ENCODE measurements around the gene MSANTD3.
"Not testable (repeated sequence)": the region's sequence is repeated elsewhere in the genome, so short reads cannot be mapped to it uniquely, and the experiment has no call there.

The MSANTD3 gene

GRCh38 chr9:100432736-100433135 is 5.8 kb downstream of the MSANTD3 start:
- H3K27me3 ChIP-seq (ENCODE audit: control insufficient read depth, insufficient read depth, low read length), result no peaks in the 10 kb centered on the region
- H3K4me1 ChIP-seq (ENCODE audit: control insufficient read depth, insufficient read depth, low read length), result peaks cover 11% of the 10 kb centered on the region
- no peak overlapping the region for H3K4me3 ChIP-seq (ENCODE audit: low read length)
- no peak overlapping the region for H3K9ac ChIP-seq (ENCODE audit: low read length)
- no peak overlapping the region for H3K27ac ChIP-seq (ENCODE audit: low read depth, low read length)
- no peaks in the 10 kb centered on the region for H3K36me3 ChIP-seq (ENCODE audit: control insufficient read depth, insufficient read depth, low read length)

- H3K4me3 ChIP-seq (ENCODE audit: low read length), result no peak overlapping the region
- H3K27ac ChIP-seq (ENCODE audit: low read depth, low read length), result no peak overlapping the region
- H3K27me3 ChIP-seq (ENCODE audit: control insufficient read depth, insufficient read depth, low read length), result no peaks in the 10 kb centered on the region
- H3K36me3 ChIP-seq (ENCODE audit: control insufficient read depth, insufficient read depth, low read length), result no peaks in the 10 kb centered on the region
- H3K4me1 ChIP-seq (ENCODE audit: control insufficient read depth, insufficient read depth, low read length), result no peaks in the 10 kb centered on the region
- H3K9ac ChIP-seq (ENCODE audit: low read length), result no peak overlapping the region
Observed at GRCh38 chr9:100436571-100436970, 9.6 kb downstream of the MSANTD3 start.

GRCh38 chr9:100437860-100438805 is 11.2 kb downstream of the MSANTD3 start:
- Histone ChIP-seq H3K9ac (ENCODE audit: low read length) (no peak overlapping the region), H3K27ac (ENCODE audit: low read depth, low read length) (no peak overlapping the region), H3K27me3 (ENCODE audit: control insufficient read depth, insufficient read depth, low read length) (no peaks in the 10 kb centered on the region), H3K36me3 (ENCODE audit: control insufficient read depth, insufficient read depth, low read length) (no peaks in the 10 kb centered on the region), H3K4me3 (ENCODE audit: low read length) (no peak overlapping the region), H3K4me1 (ENCODE audit: control insufficient read depth, insufficient read depth, low read length) (no peaks in the 10 kb centered on the region)

GRCh38 chr9:100440071-100440470 is 13.1 kb downstream of the MSANTD3 start:
- H3K36me3 ChIP-seq (ENCODE audit: control insufficient read depth, insufficient read depth, low read length), result no peaks in the 10 kb centered on the region
- no peaks in the 10 kb centered on the region for H3K27me3 ChIP-seq (ENCODE audit: control insufficient read depth, insufficient read depth, low read length)
- no peak overlapping the region for H3K27ac ChIP-seq (ENCODE audit: low read depth, low read length)
- no peaks in the 10 kb centered on the region for H3K4me1 ChIP-seq (ENCODE audit: control insufficient read depth, insufficient read depth, low read length)
- no peak overlapping the region for H3K9ac ChIP-seq (ENCODE audit: low read length)
- H3K4me3 ChIP-seq (ENCODE audit: low read length), result no peak overlapping the region

GRCh38 chr9:100440487-100440886 is 13.5 kb downstream of the MSANTD3 start:
- H3K9ac ChIP-seq (ENCODE audit: low read length); H3K4me1 ChIP-seq (ENCODE audit: control insufficient read depth, insufficient read depth, low read length); H3K4me3 ChIP-seq (ENCODE audit: low read length); H3K27me3 ChIP-seq (ENCODE audit: control insufficient read depth, insufficient read depth, low read length); H3K27ac ChIP-seq (ENCODE audit: low read depth, low read length); H3K36me3 ChIP-seq (ENCODE audit: control insufficient read depth, insufficient read depth, low read length): not testable (repeated sequence)

- Histone ChIP-seq H3K27ac (ENCODE audit: low read depth, low read length) (no peak overlapping the region), H3K4me1 (ENCODE audit: control insufficient read depth, insufficient read depth, low read length) (no peaks in the 10 kb centered on the region), H3K27me3 (ENCODE audit: control insufficient read depth, insufficient read depth, low read length) (no peaks in the 10 kb centered on the region), H3K4me3 (ENCODE audit: low read length) (no peak overlapping the region), H3K36me3 (ENCODE audit: control insufficient read depth, insufficient read depth, low read length) (no peaks in the 10 kb centered on the region), H3K9ac (ENCODE audit: low read length) (no peak overlapping the region)
Observed at GRCh38 chr9:100441911-100442361, 15.0 kb downstream of the MSANTD3 start.

- H3K27ac ChIP-seq (ENCODE audit: low read depth, low read length), result no peak overlapping the region
- no peaks in the 10 kb centered on the region for H3K27me3 ChIP-seq (ENCODE audit: control insufficient read depth, insufficient read depth, low read length)
- H3K9ac ChIP-seq (ENCODE audit: low read length), result no peak overlapping the region
- H3K4me3 ChIP-seq (ENCODE audit: low read length), result no peak overlapping the region
- no peaks in the 10 kb centered on the region for H3K36me3 ChIP-seq (ENCODE audit: control insufficient read depth, insufficient read depth, low read length)
- no peaks in the 10 kb centered on the region for H3K4me1 ChIP-seq (ENCODE audit: control insufficient read depth, insufficient read depth, low read length)
Observed at GRCh38 chr9:100443781-100444768, 17.1 kb downstream of the MSANTD3 start.

GRCh38 chr9:100445161-100445902 is 18.4 kb downstream of the MSANTD3 start:
- H3K9ac ChIP-seq (ENCODE audit: low read length), result no peak overlapping the region

GRCh38 chr9:100445903-100446549 is 19.1 kb downstream of the MSANTD3 start:
- H3K4me1 ChIP-seq (ENCODE audit: control insufficient read depth, insufficient read depth, low read length), result no peaks in the 10 kb centered on the region
- no peak overlapping the region for H3K9ac ChIP-seq (ENCODE audit: low read length)
- H3K36me3 ChIP-seq (ENCODE audit: control insufficient read depth, insufficient read depth, low read length), result no peaks in the 10 kb centered on the region
- no peak overlapping the region for H3K27ac ChIP-seq (ENCODE audit: low read depth, low read length)
- H3K4me3 ChIP-seq (ENCODE audit: low read length), result no peak overlapping the region
- H3K27me3 ChIP-seq (ENCODE audit: control insufficient read depth, insufficient read depth, low read length), result no peaks in the 10 kb centered on the region

More at GRCh38 chr9:100445161-100445902, 18.4 kb downstream of the MSANTD3 start:
- Histone ChIP-seq H3K27ac (ENCODE audit: low read depth, low read length) (no peak overlapping the region), H3K27me3 (ENCODE audit: control insufficient read depth, insufficient read depth, low read length) (no peaks in the 10 kb centered on the region), H3K36me3 (ENCODE audit: control insufficient read depth, insufficient read depth, low read length) (no peaks in the 10 kb centered on the region), H3K4me1 (ENCODE audit: control insufficient read depth, insufficient read depth, low read length) (no peaks in the 10 kb centered on the region), H3K4me3 (ENCODE audit: low read length) (no peak overlapping the region)

GRCh38 chr9:100447041-100447440 is 20.1 kb downstream of the MSANTD3 start:
- Histone ChIP-seq H3K36me3 (ENCODE audit: control insufficient read depth, insufficient read depth, low read length) (peaks cover 1% of the 10 kb centered on the region), H3K4me3 (ENCODE audit: low read length) (no peak overlapping the region), H3K27ac (ENCODE audit: low read depth, low read length) (no peak overlapping the region), H3K9ac (ENCODE audit: low read length) (no peak overlapping the region), H3K4me1 (ENCODE audit: control insufficient read depth, insufficient read depth, low read length) (no peaks in the 10 kb centered on the region), H3K27me3 (ENCODE audit: control insufficient read depth, insufficient read depth, low read length) (no peaks in the 10 kb centered on the region)

GRCh38 chr9:100448266-100448665 is 21.3 kb downstream of the MSANTD3 start:
- H3K27ac ChIP-seq (ENCODE audit: low read depth, low read length), result no peak overlapping the region
- peaks cover 2% of the 10 kb centered on the region for H3K36me3 ChIP-seq (ENCODE audit: control insufficient read depth, insufficient read depth, low read length)
- H3K27me3 ChIP-seq (ENCODE audit: control insufficient read depth, insufficient read depth, low read length), result no peaks in the 10 kb centered on the region
- H3K4me1 ChIP-seq (ENCODE audit: control insufficient read depth, insufficient read depth, low read length), result no peaks in the 10 kb centered on the region
- H3K4me3 ChIP-seq (ENCODE audit: low read length), result no peak overlapping the region
- H3K9ac ChIP-seq (ENCODE audit: low read length), result no peak overlapping the region

Measured in rectal smooth muscle tissue (tissue), 1 donor.